NCI-H2029 treated with DMSO at 0.1 percent for 48 hours (cell line): Measurements from ENCODE around the gene ZC3H4.

Experiments
- DNase-seq: peaks from one replicate; lab custom pipeline; 2025; lab: John Stamatoyannopoulos, UW

ZC3H4 gene

GRCh38 chr19:47047763-47048405, 65.7 kb downstream of the ZC3H4 start:
- DNase-seq, result peak; percentile 56

GRCh38 chr19:47047272-47047762, 66.3 kb downstream of the ZC3H4 start:
- no peak for DNase-seq

- DNase-seq, result no peak
Observed at GRCh38 chr19:47045867-47046470, 67.6 kb downstream of the ZC3H4 start.

GRCh38 chr19:47044946-47045866, 68.4 kb downstream of the ZC3H4 start:
- DNase-seq, result no peak

- DNase-seq, result no peak
Observed at GRCh38 chr19:47040869-47041268, 72.7 kb downstream of the ZC3H4 start.

- DNase-seq, result no peak
Observed at GRCh38 chr19:47039239-47039874, 74.2 kb downstream of the ZC3H4 start.

- DNase-seq, result no peak
Observed at GRCh38 chr19:47037766-47038165, 75.8 kb downstream of the ZC3H4 start.

- no peak for DNase-seq
Observed at GRCh38 chr19:47036097-47036651, 77.4 kb downstream of the ZC3H4 start.

- DNase-seq, result peak; percentile 58
Observed at GRCh38 chr19:47035127-47036096, 78.2 kb downstream of the ZC3H4 start.

- DNase-seq, result peak; percentile 51
Observed at GRCh38 chr19:47032171-47032811, 81.3 kb downstream of the ZC3H4 start.

- DNase-seq, result no peak
Observed at GRCh38 chr19:47028195-47028601, 85.4 kb downstream of the ZC3H4 start.

- no peak for DNase-seq
Observed at GRCh38 chr19:47027586-47028088, 85.9 kb downstream of the ZC3H4 start.

GRCh38 chr19:47026889-47027288, 86.7 kb downstream of the ZC3H4 start:
- no peak for DNase-seq

- no peak for DNase-seq
Observed at GRCh38 chr19:47026156-47026555, 87.4 kb downstream of the ZC3H4 start.

GRCh38 chr19:47024502-47024901, 89.1 kb downstream of the ZC3H4 start:
- DNase-seq, result no peak

GRCh38 chr19:47023448-47023794, 90.2 kb downstream of the ZC3H4 start:
- no peak for DNase-seq

- DNase-seq, result no peak
Observed at GRCh38 chr19:47022541-47023447, 90.8 kb downstream of the ZC3H4 start.

GRCh38 chr19:47022140-47022536, 91.4 kb downstream of the ZC3H4 start:
- DNase-seq, result no peak

- no peak for DNase-seq
Observed at GRCh38 chr19:47021536-47022139, 91.9 kb downstream of the ZC3H4 start.
